GM12878 (cell line): Measurements from ENCODE around the gene APC2.

Experiments used
- CHD1 ChIP-seq: IDR thresholded peaks from 2 replicates; pipeline ENCODE4 v1.6.1; 2012; ENCODE audit warnings: low read depth, low read length, improper control_type of control experiment
- CTCF ChIP-seq, 3 experiments: IDR thresholded peaks in 2 of 3; conservative IDR thresholded peaks in 1 of 3; 2 replicates each; pipeline ENCODE4 v1.5.1; 2011; ENCODE audit warnings: low read depth in 3 of 3, low read length in 3 of 3, mild to moderate bottlenecking in 3 of 3, control low read depth in 2 of 3, moderate library complexity in 2 of 3, inconsistent platforms in 1 of 3, mixed read lengths in 1 of 3; ENCODE audit not compliant: control insufficient read depth in 2 of 3, insufficient read depth in 1 of 3; ENCODE audit errors: extremely low read depth in 1 of 3
- FOXM1 ChIP-seq: IDR thresholded peaks from 2 replicates; pipeline ENCODE4 v1.6.1; 2012; ENCODE audit warnings: low read depth, mild to moderate bottlenecking, inconsistent platforms, low read length, moderate library complexity
- NR2C2 ChIP-seq: IDR thresholded peaks from 2 replicates; pipeline ENCODE4 v1.6.1; 2011; ENCODE audit warnings: borderline replicate concordance, low read depth; ENCODE audit not compliant: control insufficient read depth, insufficient read length
- POLR2A ChIP-seq: IDR thresholded peaks from 2 replicates; pipeline ENCODE4 v1.6.1; 2011; ENCODE audit warnings: low read depth, mild to moderate bottlenecking, low read length
- ZBTB33 ChIP-seq: fragments of 450-650 bp; IDR thresholded peaks from 2 replicates; pipeline ENCODE4 v1.6.1; 2017; ENCODE audit warnings: mild to moderate bottlenecking

- TF ChIP-seq POLR2A (no peak), NR2C2 (no peak), ZBTB33 (no peak), CTCF (IDR thresholded peaks at IDR 0.05 in 2 of 3, conservative IDR thresholded peaks at IDR 0.05 in 1 of 3; ENCODE audit: control insufficient read depth in 2 of 3, extremely low read depth in 1 of 3, insufficient read depth in 1 of 3, low read depth in 3 of 3, low read length in 3 of 3) (no peak), FOXM1 (no peak), CHD1 (no peak)
Observed at GRCh38 chr19:1422360-1422759, 27.6 kb upstream of the APC2 start.
